ENCODE results near the gene LRP8. TPM values are rescaled to one million over a fixed set of nuclear protein-coding genes. Genes with fewer than 3 reads are reported as not detected.

The LRP8 gene
- polyA plus RNA-seq, 6 donors from 2014 or later: 0.21 to 1.5 (median 0.57) TPM; not detected in 1

DNA sequence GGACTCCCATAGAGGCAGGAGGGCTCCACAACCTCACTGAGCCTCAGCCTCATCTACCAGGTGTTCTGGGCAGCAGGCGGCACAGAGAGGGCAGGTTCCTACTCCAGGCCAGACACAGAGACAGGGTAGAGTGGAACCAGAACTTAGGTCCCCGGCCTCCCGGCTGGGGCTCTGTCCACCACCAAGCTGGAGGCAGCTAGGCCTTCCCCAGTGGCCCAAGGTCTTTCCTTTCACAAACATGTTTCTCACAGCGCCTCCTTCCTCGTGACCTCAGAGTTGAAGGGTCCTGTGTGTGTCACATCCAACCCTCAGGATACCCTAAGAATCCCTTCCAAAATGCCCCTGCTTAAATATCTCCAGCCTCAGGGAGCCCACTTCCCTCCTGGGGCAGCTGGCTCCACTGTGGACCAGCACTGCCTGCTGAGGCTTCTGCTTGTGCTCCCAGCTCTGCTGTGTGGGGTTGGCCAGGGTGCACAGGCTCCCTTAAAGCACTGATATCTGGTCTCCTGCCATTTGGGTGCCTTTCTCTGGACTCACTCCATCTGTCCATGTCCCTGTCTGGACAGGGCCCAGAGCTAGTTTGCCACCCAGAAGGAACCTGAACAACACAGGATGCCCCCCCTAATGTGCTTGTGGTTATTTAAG is 56.3 kb downstream of the LRP8 start:
- Mint-ChIP-seq H3K27me3 (no peaks in the 10 kb centered on the region), H3K4me1 (peaks cover 9 to 13% (median 10%) of the 10 kb centered on the region in 3 donors), H3K27ac (peak overlapping the region in 2 of 6 donors; percentile 8 to 82), H3K9me3 (no peaks in the 10 kb centered on the region), H3K36me3 (peaks cover 0 to under 1% of the 10 kb centered on the region in 2 donors), H3K4me3 (no peak overlapping the region)
- ATAC-seq (ENCODE audit: low read depth in 2 of 2): no peak
- no peak for DNase-seq

DNA sequence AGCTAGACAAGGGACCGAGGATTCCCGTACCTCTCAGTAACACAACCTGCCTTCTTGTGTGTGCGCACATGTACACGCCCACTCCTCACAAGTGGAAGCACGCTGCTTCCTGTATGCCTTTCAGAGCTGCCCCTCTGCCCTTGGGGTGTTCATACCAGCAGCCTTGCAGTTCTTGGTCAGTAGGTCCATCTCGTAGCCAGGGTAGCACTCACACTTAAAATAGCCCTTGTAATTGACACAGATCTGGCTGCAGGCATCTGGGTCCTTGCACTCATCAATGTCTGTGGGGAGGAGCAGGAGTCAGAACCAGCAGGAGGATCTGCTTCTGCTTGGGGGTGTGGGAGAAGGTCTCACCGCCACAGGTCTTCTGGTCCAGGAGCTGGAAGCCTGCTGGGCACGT is 57.0 kb downstream of the LRP8 start:
- H3K4me3 Mint-ChIP-seq: peak overlapping the region in 1 of 8 donors; percentile 53
- ATAC-seq (ENCODE audit: low read depth in 2 of 2) (no peak), DNase-seq (no peak)
- H3K27ac Mint-ChIP-seq: peak overlapping the region in 1 of 6 donors; percentile 55
- no peaks in the 10 kb centered on the region for H3K9me3 Mint-ChIP-seq
- H3K27me3 Mint-ChIP-seq: no peaks in the 10 kb centered on the region
- H3K4me1 Mint-ChIP-seq: peaks cover 9 to 13% (median 10%) of the 10 kb centered on the region in 3 donors
- H3K36me3 Mint-ChIP-seq: peaks cover 0 to 4% of the 10 kb centered on the region in 2 donors

DNA sequence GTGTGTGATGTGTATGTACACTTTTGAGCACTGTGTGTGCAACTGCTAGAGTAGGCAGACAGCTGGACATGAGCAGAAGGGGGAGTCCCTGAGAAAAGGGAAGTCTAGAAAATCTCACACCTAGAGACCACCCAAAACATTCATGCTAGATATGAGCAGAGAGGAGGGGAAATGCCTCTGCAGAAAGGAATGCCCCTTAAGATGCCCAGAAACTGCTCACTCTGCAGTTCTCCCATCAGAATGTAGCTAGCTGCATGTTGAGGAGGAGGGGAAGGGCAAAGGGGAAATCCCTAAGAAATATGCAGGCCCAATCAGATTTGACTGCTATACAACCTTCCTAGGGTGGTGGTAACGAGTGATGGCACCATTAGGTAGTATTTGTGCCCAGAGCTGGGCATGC is 57.8 kb downstream of the LRP8 start:
- Mint-ChIP-seq H3K27ac (no peak overlapping the region), H3K9me3 (no peaks in the 10 kb centered on the region), H3K36me3 (peaks cover 0 to 4% of the 10 kb centered on the region in 2 donors), H3K4me3 (no peak overlapping the region), H3K4me1 (peaks cover 9 to 13% (median 10%) of the 10 kb centered on the region in 3 donors), H3K27me3 (no peaks in the 10 kb centered on the region)
- ATAC-seq (ENCODE audit: low read depth in 2 of 2): peak; percentile 67 to 72
- no peak for DNase-seq

DNA sequence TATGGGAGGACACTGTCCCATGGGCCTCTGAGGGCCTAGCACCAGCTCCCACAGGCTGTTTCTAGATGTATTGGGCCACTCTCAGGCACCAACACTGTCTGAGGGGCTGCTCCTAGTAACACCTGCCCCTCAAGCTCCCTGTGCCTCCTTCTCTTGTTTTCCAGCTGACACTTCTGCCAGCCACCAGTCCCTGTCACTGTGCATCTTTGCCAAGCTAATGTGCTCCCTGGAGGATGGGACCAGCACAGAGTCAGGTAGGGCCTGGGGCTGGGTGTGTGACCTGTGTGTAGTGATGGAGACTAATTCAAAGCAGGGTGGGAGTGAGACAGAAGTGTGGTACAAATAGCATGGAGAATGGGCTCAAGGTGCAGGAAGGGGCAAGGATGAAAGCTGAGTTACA is 60.1 kb downstream of the LRP8 start:
- no peak for DNase-seq
- no peaks in the 10 kb centered on the region for H3K27me3 Mint-ChIP-seq
- no peak overlapping the region for H3K4me3 Mint-ChIP-seq
- ATAC-seq (ENCODE audit: low read depth in 2 of 2): no peak
- H3K9me3 Mint-ChIP-seq: no peaks in the 10 kb centered on the region
- peaks cover 0 to 11% of the 10 kb centered on the region in 2 donors for H3K36me3 Mint-ChIP-seq
- peaks cover 9 to 13% (median 10%) of the 10 kb centered on the region in 3 donors for H3K4me1 Mint-ChIP-seq
- peak overlapping the region in 1 of 6 donors; percentile 4 for H3K27ac Mint-ChIP-seq

DNA sequence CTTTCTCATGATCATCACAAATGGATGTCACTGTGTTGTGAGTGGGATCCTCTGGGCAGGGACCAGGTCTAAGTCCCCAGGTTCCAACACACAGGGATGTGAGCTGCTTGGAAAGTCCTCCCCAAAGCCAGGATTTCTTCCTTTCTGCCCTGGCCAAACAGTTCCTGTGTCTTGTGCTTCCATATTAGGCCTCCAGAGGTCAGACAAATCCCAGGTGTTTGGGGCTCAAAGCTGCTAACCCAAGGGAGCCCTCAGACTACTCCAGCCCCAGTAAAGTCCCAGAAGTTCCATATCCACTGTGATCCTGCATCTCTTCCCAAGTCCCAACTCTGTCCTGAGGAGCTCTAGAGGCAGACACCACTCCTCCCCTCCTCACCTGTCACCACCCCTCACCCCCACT is 61.8 kb downstream of the LRP8 start:
- H3K9me3 Mint-ChIP-seq: no peaks in the 10 kb centered on the region
- no peak overlapping the region for H3K27ac Mint-ChIP-seq
- ATAC-seq (ENCODE audit: low read depth in 2 of 2) (no peak), DNase-seq (no peak)
- H3K36me3 Mint-ChIP-seq: peaks cover 0 to 11% of the 10 kb centered on the region in 2 donors
- peaks cover 9 to 13% (median 10%) of the 10 kb centered on the region in 3 donors for H3K4me1 Mint-ChIP-seq
- no peaks in the 10 kb centered on the region for H3K27me3 Mint-ChIP-seq
- no peak overlapping the region for H3K4me3 Mint-ChIP-seq

DNA sequence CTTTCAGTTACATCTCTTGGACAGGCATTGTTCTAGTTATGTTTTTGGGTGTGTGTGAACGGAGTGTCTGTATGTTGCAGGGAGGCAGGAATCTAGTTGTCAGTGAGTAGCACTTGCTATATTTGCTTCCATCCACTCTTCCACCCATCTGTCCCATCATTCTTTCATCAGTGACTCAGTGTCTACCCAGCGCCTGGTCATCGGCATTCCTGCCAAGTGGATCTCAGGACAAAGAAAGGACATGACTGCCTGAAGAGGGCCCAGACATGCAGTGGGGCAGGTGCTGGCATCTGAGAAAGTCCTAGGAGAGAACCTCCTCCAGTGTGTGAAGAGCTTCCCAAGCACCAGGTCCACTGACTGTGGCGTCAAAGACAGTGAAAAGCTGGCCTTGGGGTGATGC is 62.3 kb downstream of the LRP8 start:
- Mint-ChIP-seq H3K27ac (peak overlapping the region in 2 of 6 donors; percentile 16 to 39), H3K9me3 (no peaks in the 10 kb centered on the region), H3K4me1 (peaks cover 6 to 10% (median 9%) of the 10 kb centered on the region in 3 donors), H3K4me3 (no peak overlapping the region), H3K36me3 (peaks cover 0 to 11% of the 10 kb centered on the region in 2 donors), H3K27me3 (no peaks in the 10 kb centered on the region)
- ATAC-seq (ENCODE audit: low read depth in 2 of 2) (no peak), DNase-seq (no peak)

DNA sequence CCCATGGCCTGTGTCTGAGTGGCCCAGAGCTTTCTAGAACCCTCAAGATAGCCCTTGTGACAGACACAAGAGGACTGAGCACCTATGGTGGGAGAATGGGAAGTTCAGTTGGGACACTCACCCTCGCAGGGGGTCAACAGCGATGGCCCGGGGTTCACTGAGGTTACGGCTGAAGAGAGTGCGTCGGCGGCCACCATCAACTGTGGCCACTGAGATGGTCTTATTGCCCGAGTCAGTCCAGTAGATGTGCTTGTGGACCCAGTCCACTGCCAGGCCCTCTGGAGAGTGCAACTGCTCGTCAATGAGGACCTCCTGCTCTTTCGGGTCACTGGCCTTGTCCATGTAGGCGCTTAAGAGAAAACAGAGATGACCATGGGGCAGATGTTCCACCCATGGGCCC is 63.8 kb downstream of the LRP8 start:
- no peak overlapping the region for H3K4me3 Mint-ChIP-seq

DNA sequence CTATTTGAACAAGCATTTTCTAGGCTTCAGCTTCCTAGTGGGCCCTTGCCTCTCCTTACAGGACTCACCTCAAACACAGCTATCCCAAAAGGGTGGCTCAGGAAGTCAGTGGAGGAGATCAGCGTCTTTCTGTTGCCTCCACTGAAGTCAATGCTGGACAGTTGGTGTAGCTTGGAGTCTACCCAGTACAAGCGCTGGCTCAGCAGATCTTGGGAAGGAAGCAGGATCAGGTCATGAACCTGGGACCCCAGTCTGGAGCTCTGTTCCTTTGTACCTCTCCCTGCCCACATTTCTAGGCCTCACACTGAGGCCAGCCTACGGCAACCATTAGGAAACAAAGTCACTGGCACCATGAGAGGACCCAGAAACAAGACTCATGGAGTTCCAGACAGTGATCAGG is 65.9 kb downstream of the LRP8 start:
- Mint-ChIP-seq H3K27ac (no peak overlapping the region), H3K4me1 (no peaks in the 10 kb centered on the region), H3K4me3 (no peak overlapping the region), H3K27me3 (no peaks in the 10 kb centered on the region), H3K36me3 (peaks cover 0 to 11% of the 10 kb centered on the region in 2 donors), H3K9me3 (no peaks in the 10 kb centered on the region)
- ATAC-seq (ENCODE audit: low read depth in 2 of 2) (no peak), DNase-seq (no peak)

More for the DNA sequence above, 63.8 kb downstream of the LRP8 start:
- no peaks in the 10 kb centered on the region for H3K4me1 Mint-ChIP-seq
- peaks cover 0 to 11% of the 10 kb centered on the region in 2 donors for H3K36me3 Mint-ChIP-seq
- H3K27ac Mint-ChIP-seq: no peak overlapping the region
- DNase-seq: no peak
- H3K9me3 Mint-ChIP-seq: no peaks in the 10 kb centered on the region
- no peaks in the 10 kb centered on the region for H3K27me3 Mint-ChIP-seq
- no peak for ATAC-seq (ENCODE audit: low read depth in 2 of 2)

DNA sequence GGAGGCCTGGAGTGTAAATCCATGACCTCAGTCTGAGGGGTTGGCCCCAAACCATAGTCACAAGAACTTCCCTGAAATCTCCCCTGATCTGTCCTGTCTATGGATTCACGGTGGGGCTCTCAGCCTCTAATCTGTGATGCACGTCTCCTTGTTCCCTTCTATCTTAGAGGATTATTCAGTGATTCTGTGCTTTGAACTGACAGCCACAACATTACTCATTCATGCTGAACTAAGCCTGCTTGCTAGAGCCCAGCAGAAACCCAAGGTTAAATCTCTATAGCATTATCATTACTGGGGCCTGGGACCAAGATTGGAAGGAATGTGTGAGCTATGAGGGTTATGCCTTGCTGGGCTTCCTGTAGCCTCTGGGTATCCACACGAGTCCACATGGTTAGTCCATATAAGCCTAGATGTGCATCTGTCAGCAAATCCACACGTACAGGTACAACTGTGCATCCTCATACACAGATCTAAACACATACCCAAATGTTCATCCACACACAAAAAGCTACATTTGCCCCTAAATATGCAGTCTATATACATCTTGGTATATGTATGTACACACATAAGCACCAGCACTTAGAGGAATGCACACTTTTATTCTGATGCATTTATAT is 67.1 kb downstream of the LRP8 start:
- no peak overlapping the region for H3K27ac Mint-ChIP-seq
- H3K36me3 Mint-ChIP-seq: peaks cover 0 to 7% of the 10 kb centered on the region in 2 donors
- no peaks in the 10 kb centered on the region for H3K4me1 Mint-ChIP-seq
- H3K27me3 Mint-ChIP-seq: no peaks in the 10 kb centered on the region
- H3K4me3 Mint-ChIP-seq: no peak overlapping the region
- ATAC-seq (ENCODE audit: low read depth in 2 of 2) (no peak), DNase-seq (no peak)
- no peaks in the 10 kb centered on the region for H3K9me3 Mint-ChIP-seq

DNA sequence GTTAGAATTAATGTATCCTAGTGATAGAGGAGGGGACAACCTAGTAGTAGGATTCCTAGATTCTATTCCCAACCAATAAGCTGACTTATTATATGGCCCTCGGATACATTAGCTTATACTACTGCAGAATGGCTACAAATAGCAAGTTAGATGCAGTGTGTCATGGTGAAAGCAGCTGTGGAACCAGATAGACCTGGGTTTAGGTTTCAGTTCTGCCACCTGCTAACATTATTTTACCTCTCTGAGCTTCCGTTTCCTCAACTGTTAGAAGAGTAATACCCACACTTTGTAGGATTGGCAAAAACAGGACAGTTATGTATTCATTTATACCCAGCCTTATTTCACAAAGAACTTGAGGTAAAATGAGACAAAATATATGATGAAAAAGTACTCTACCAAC is 67.9 kb downstream of the LRP8 start:
- no peaks in the 10 kb centered on the region for H3K9me3 Mint-ChIP-seq
- H3K4me1 Mint-ChIP-seq: no peaks in the 10 kb centered on the region
- no peak for ATAC-seq (ENCODE audit: low read depth in 2 of 2)
- no peaks in the 10 kb centered on the region for H3K27me3 Mint-ChIP-seq
- H3K4me3 Mint-ChIP-seq: no peak overlapping the region
- H3K36me3 Mint-ChIP-seq: peaks cover 0 to 7% of the 10 kb centered on the region in 2 donors
- peak overlapping the region in 3 of 6 donors; percentile 16 to 83 (median 67) for H3K27ac Mint-ChIP-seq
- no peak for DNase-seq

DNA sequence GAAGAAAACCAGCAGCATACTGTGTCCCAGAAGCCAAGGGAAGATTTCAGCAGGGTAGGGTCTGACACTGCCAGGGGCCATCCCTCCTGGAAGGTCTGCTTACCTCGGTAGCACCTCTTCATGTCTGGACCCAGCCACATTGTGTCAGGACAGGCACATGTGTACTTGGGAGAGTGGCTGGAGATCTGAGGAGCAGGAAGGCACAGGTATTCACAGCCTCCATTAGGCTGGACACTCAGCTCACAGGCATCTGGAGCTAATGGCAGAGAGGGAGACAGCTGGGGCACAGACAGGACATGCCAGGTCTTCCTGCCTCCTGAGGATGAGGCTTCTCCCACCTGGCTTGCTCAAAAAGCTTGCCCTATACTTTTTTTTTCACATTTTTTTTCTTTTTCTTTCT is 69.7 kb downstream of the LRP8 start:
- Mint-ChIP-seq H3K27me3 (no peaks in the 10 kb centered on the region), H3K4me3 (no peak overlapping the region), H3K27ac (no peak overlapping the region), H3K9me3 (no peaks in the 10 kb centered on the region), H3K36me3 (no peaks in the 10 kb centered on the region), H3K4me1 (no peaks in the 10 kb centered on the region)
- ATAC-seq (ENCODE audit: low read depth in 2 of 2) (no peak), DNase-seq (no peak)

DNA sequence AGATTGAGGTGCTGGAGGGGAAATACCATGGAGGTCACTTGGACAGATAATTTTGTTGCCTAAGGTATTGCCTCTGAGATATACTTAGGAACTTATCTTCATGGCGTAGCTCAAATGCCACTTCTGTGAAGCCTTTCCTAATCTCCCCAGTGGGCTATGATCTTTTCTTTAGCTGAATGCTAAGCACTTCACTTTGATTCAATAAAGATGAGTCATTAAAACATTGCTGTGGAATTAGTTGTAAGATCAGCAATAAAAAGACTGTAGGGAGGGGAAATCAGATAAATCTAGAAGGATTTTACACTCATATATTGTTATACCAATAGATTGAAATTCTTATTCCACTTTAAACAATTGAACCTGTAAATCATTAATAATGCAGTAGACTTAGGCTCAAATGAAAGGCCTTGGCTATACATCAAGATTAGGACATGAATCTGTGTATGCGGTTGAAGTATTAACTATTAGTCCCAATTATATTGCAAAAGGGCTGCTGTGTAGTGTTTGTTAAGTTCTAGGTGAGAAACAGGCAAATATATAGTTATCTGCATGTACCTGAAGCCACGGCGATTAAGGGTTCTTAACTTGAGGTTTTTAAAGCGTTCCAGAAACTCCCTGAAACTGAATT is 70.3 kb downstream of the LRP8 start:
- Mint-ChIP-seq H3K4me3 (no peak overlapping the region), H3K4me1 (no peaks in the 10 kb centered on the region), H3K36me3 (no peaks in the 10 kb centered on the region), H3K27me3 (no peaks in the 10 kb centered on the region), H3K9me3 (no peaks in the 10 kb centered on the region), H3K27ac (no peak overlapping the region)
- DNase-seq: no peak
- ATAC-seq (ENCODE audit: low read depth in 2 of 2): no peak

DNA sequence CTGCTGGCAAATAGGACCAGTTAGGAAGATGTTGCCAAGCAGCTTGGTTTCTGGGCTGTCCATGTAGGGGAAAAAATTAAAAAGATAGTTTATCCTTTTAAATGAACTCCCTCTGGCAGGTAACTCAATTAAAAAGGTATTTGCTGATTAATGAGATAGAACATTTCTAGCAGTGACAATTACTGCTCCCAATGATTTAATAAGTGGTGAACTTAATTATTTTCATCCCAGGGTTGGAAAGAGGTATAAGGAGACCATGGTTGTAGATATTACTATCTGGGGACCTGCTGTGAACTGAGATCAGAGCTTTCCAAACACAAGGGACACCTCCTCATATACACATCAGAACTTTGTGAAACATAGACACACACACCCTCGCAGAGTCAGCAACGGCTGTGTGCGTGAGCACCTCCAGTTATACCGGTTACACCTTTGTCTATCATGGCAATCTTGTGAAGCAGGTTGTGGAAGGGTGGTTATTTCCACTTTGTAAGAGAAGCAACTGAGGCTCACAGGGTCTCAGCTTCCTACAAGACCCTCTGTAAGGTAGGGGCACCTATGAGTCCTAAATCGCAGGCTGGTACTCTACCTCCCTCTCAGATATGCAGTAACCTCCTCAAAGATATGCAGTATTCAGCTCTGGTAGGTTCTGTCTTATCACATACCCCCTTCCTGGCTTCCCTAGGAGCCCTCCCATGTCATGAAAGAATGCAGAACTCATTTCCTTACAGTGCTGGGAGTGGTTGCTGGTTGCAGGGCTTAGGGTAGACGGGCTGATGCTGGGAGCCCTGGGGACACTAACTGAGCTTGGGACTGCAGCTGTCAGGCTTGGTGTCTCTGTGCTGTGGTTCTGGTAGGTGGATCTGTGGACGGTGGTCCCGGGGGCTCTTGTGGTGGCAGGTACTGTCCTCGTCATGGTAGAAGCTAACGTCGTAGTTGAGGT is 71.1 kb downstream of the LRP8 start:
- peak overlapping the region in 2 of 6 donors; percentile 24 to 76 for H3K27ac Mint-ChIP-seq
- no peak overlapping the region for H3K4me3 Mint-ChIP-seq
- H3K36me3 Mint-ChIP-seq: no peaks in the 10 kb centered on the region
- ATAC-seq (ENCODE audit: low read depth in 2 of 2): no peak
- no peaks in the 10 kb centered on the region for H3K9me3 Mint-ChIP-seq
- no peak for DNase-seq
- H3K4me1 Mint-ChIP-seq: no peaks in the 10 kb centered on the region
- no peaks in the 10 kb centered on the region for H3K27me3 Mint-ChIP-seq
